GM18499 (cell line): ENCODE data around the gene NFATC2.

Experiments used
- ATAC-seq: cut with Tn5 transposase; IDR thresholded peaks from one replicate; pipeline ENCODE4 v1.9.1; 2021; ENCODE audit warnings: moderate number of reproducible peaks; ENCODE audit not compliant: insufficient read depth, unreplicated experiment

NFATC2 gene

GRCh38 chr20:51384875-51385274 lies 157.6 kb downstream of the NFATC2 start:
- ATAC-seq = no peak

- no peak for ATAC-seq
Observed at GRCh38 chr20:51383891-51384510, 158.5 kb downstream of the NFATC2 start.

GRCh38 chr20:51382986-51383821 lies 159.3 kb downstream of the NFATC2 start:
- no peak for ATAC-seq

- no peak for ATAC-seq
Observed at GRCh38 chr20:51382111-51382985, 160.2 kb downstream of the NFATC2 start.

- ATAC-seq = no peak
Observed at GRCh38 chr20:51381557-51381956, 161.0 kb downstream of the NFATC2 start.

GRCh38 chr20:51380401-51381385 lies 161.8 kb downstream of the NFATC2 start:
- no peak for ATAC-seq

- no peak for ATAC-seq
Observed at GRCh38 chr20:51379601-51380341, 162.7 kb downstream of the NFATC2 start.

GRCh38 chr20:51378171-51378928 lies 164.2 kb downstream of the NFATC2 start:
- no peak for ATAC-seq

- no peak for ATAC-seq
Observed at GRCh38 chr20:51377132-51377531, 165.4 kb downstream of the NFATC2 start.

- ATAC-seq = no peak
Observed at GRCh38 chr20:51376111-51376510, 166.4 kb downstream of the NFATC2 start.

GRCh38 chr20:51375561-51375960 lies 167.0 kb downstream of the NFATC2 start:
- no peak for ATAC-seq

- no peak for ATAC-seq
Observed at GRCh38 chr20:51374961-51375360, 167.6 kb downstream of the NFATC2 start.

- no peak for ATAC-seq
Observed at GRCh38 chr20:51374456-51374830, 168.1 kb downstream of the NFATC2 start.

- no peak for ATAC-seq
Observed at GRCh38 chr20:51373713-51374455, 168.6 kb downstream of the NFATC2 start.

GRCh38 chr20:51372966-51373365 lies 169.6 kb downstream of the NFATC2 start:
- no peak for ATAC-seq

GRCh38 chr20:51372176-51372803 lies 170.2 kb downstream of the NFATC2 start:
- no peak for ATAC-seq

GRCh38 chr20:51371720-51372119 lies 170.8 kb downstream of the NFATC2 start:
- no peak for ATAC-seq
